ENCODE data around the gene DIDO1. TPM values are rescaled to one million over a fixed set of nuclear protein-coding genes. Genes with fewer than 3 reads are reported as not detected.

DIDO1 gene
- polyA plus RNA-seq, 1 of the 3 experiments (the other 2 are of a cell fraction) = 14.7 TPM

GRCh38 chr20:62843656-62844055, 82.6 kb downstream of the DIDO1 start:
- Histone ChIP-seq H2AFZ (ENCODE audit: low read depth) (no peak overlapping the region), H3K9ac (no peak overlapping the region), H4K20me1 (ENCODE audit: insufficient read depth) (no peaks in the 10 kb centered on the region), H3K27me3 (ENCODE audit: insufficient read depth) (no peaks in the 10 kb centered on the region), H3K4me3 (ENCODE audit: low read depth in 2 of 2, low read length in 1 of 2) (no peak overlapping the region), H3K79me2 (ENCODE audit: insufficient read depth) (no peaks in the 10 kb centered on the region), H3K9me2 (no peaks in the 10 kb centered on the region), H3K9me3 (no peaks in the 10 kb centered on the region), H3K4me2 (no peak overlapping the region), H3K27ac (ENCODE audit: low read depth in 2 of 2, low read length in 1 of 2) (no peak overlapping the region), H3F3A (replicated peaks; ENCODE audit: insufficient read depth) (no peaks in the 10 kb centered on the region), H3K4me1 (ENCODE audit: control insufficient read depth in 1 of 2, insufficient read depth in 2 of 2, low read depth in 1 of 2, low read length in 1 of 2) (peaks cover 0 to under 1% of the 10 kb centered on the region in 2 experiments; a peak in 1 of 4 replicates), H3K36me3 (replicated peaks in 1 of 2; ENCODE audit: control insufficient read depth in 1 of 2, insufficient read depth in 2 of 2, low read length in 1 of 2) (peaks cover 11 to 27% of the 10 kb centered on the region in 2 experiments)
- POLR2A ChIA-PET = no interaction called here
- WGBS (ENCODE audit: low lambda C conversion rate) = 94% methylated on average over 10 of the region's 10 CpGs
- CTCF ChIA-PET = interaction anchor here (3.0 kb wide), 1 partner anchor 21 kb away, joined by 14 read pairs; no protein-coding TSS in a partner anchor
- DNase-seq = no peak
- TF ChIP-seq POLR2AphosphoS5 (IDR thresholded peaks at IDR 0.05; ENCODE audit: low read depth, low read length) (no peak), TCF12 (IDR thresholded peaks at IDR 0.05) (no peak), JUND (IDR thresholded peaks at IDR 0.05) (no peak), USF1 (IDR thresholded peaks at IDR 0.05; ENCODE audit: borderline replicate concordance, low read depth) (no peak), MAX (IDR thresholded peaks at IDR 0.05; ENCODE audit: low read depth) (no peak), EP300 (IDR thresholded peaks at IDR 0.05; ENCODE audit: borderline replicate concordance in 1 of 2, low read depth in 1 of 2, low read length in 1 of 2) (no peak), EZH2phosphoT487 (IDR thresholded peaks at IDR 0.05; ENCODE audit: borderline replicate concordance, low read depth) (no peak), FOXJ3 (CRISPR knock-in tag; IDR thresholded peaks at IDR 0.05) (no peak), USF2 (IDR thresholded peaks at IDR 0.05; ENCODE audit: borderline replicate concordance, low read depth, low read length) (no peak), RFX5 (IDR thresholded peaks at IDR 0.05; ENCODE audit: low read length) (no peak), SIN3A (IDR thresholded peaks at IDR 0.05; ENCODE audit: borderline replicate concordance, low read depth, low read length) (no peak), ELF1 (IDR thresholded peaks at IDR 0.05) (no peak), NFIC (IDR thresholded peaks at IDR 0.05; ENCODE audit: borderline replicate concordance) (no peak), RCOR1 (IDR thresholded peaks at IDR 0.05; ENCODE audit: low read length) (no peak), RXRA (IDR thresholded peaks at IDR 0.05; ENCODE audit: borderline replicate concordance, low read depth) (no peak)

DNA sequence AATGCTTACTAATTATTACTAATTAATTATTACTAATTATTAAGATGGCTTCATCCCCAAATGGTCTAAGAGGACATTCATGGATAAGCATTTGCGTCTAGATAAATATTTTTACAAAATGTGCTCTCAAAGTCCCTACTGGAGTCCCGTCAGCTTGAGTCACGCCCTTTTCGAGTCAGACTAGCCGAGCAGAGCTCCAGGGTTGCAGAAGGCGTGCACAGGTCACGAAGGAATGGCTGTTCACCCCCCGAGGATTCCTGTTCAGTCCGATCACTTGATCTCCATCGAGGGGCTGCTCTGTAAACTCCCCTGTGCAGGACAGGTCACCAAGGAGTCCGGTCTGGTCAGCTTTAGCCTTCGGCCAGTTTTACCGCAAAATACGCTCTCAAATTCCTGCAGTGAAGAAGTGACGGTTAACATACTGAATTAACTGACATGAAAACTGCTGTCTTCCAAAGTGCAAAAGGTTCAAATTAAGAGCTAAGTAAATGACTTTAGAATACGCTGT, 84.5 kb downstream of the DIDO1 start:
- no peak overlapping the region for H2AFZ ChIP-seq (ENCODE audit: low read depth)
- ChIA-PET CTCF (interaction anchor here (1.0 to 3.0 kb wide), 3 partner anchors 13 to 65 kb away, joined by 4 to 14 read pairs (median 4); no protein-coding TSS in a partner anchor), POLR2A (no interaction called here)
- no peaks in the 10 kb centered on the region for H3K27me3 ChIP-seq (ENCODE audit: insufficient read depth)
- H3F3A ChIP-seq (replicated peaks; ENCODE audit: insufficient read depth) = no peaks in the 10 kb centered on the region
- peaks cover 0 to 8% of the 10 kb centered on the region in 2 experiments; a peak in 1 of 4 replicates for H3K4me1 ChIP-seq (ENCODE audit: control insufficient read depth in 1 of 2, insufficient read depth in 2 of 2, low read depth in 1 of 2, low read length in 1 of 2)
- no peak overlapping the region for H3K9ac ChIP-seq
- H3K36me3 ChIP-seq (replicated peaks in 1 of 2; ENCODE audit: control insufficient read depth in 1 of 2, insufficient read depth in 2 of 2, low read length in 1 of 2) = peaks cover 8 to 27% of the 10 kb centered on the region in 2 experiments
- H3K4me3 ChIP-seq (ENCODE audit: low read depth in 2 of 2, low read length in 1 of 2) = no peak overlapping the region
- no peak for DNase-seq
- H3K4me2 ChIP-seq = no peak overlapping the region
- H3K27ac ChIP-seq (ENCODE audit: low read depth in 2 of 2, low read length in 1 of 2) = no peak overlapping the region
- no peaks in the 10 kb centered on the region for H3K9me3 ChIP-seq
- WGBS (ENCODE audit: low lambda C conversion rate) = 91% methylated on average over 16 of the region's 16 CpGs
- no peaks in the 10 kb centered on the region for H3K79me2 ChIP-seq (ENCODE audit: insufficient read depth)
- no peaks in the 10 kb centered on the region for H3K9me2 ChIP-seq
- no peaks in the 10 kb centered on the region for H4K20me1 ChIP-seq (ENCODE audit: insufficient read depth)
- TF ChIP-seq MAX (IDR thresholded peaks at IDR 0.05; ENCODE audit: low read depth) = no peak
- TF ChIP-seq REST (IDR thresholded peaks at IDR 0.05; ENCODE audit: low read depth, low read length) = no peak
- no peak for TF ChIP-seq USF1 (IDR thresholded peaks at IDR 0.05; ENCODE audit: borderline replicate concordance, low read depth)
- TF ChIP-seq TAF1 (IDR thresholded peaks at IDR 0.05; ENCODE audit: borderline replicate concordance, low read depth, low read length) = no peak
- no peak for TF ChIP-seq POLR2AphosphoS5 (IDR thresholded peaks at IDR 0.05; ENCODE audit: low read depth, low read length)
- no peak for TF ChIP-seq RXRA (IDR thresholded peaks at IDR 0.05; ENCODE audit: borderline replicate concordance, low read depth)
- TF ChIP-seq CHD2 (IDR thresholded peaks at IDR 0.05; ENCODE audit: low read length, partially characterized antibody) = no peak
- TF ChIP-seq FOXJ3 (CRISPR knock-in tag; IDR thresholded peaks at IDR 0.05) = no peak
